H9 (cell line): ENCODE results near the gene NBEA. TPM values are rescaled to one million over a fixed set of nuclear protein-coding genes. Genes with fewer than 3 reads are reported as not detected.

ENCODE experiments used
- DNase-seq: peaks from one replicate; pipeline ENCODE4 v3.0.0-alpha.2; 2017
- H2AFZ ChIP-seq: one replicate; pipeline ENCODE4 v1.6.1; 2013; ENCODE audit warnings: mild to moderate bottlenecking, low read length, control low read depth, moderate library complexity
- H2AK5ac ChIP-seq: 2 replicates; pipeline ENCODE4 v1.6.1; 2013; ENCODE audit warnings: low read length, control low read depth, mixed read lengths; ENCODE audit not compliant: insufficient read length
- H2BK120ac ChIP-seq: one replicate; pipeline ENCODE4 v1.6.1; 2013; ENCODE audit warnings: low read depth, mild to moderate bottlenecking, low read length, control low read depth, inconsistent platforms; ENCODE audit not compliant: poor library complexity, severe bottlenecking
- H2BK12ac ChIP-seq: 2 replicates; pipeline ENCODE4 v1.6.1; 2013; ENCODE audit warnings: low read length, control low read depth, mixed read lengths, low read depth; ENCODE audit not compliant: insufficient read length
- H2BK15ac ChIP-seq: 2 replicates; pipeline ENCODE4 v1.6.1; 2013; ENCODE audit warnings: low read depth, low read length, control low read depth
- H2BK20ac ChIP-seq: one replicate; pipeline ENCODE4 v1.6.1; 2013; ENCODE audit warnings: low read depth, mild to moderate bottlenecking, low read length, control low read depth, inconsistent platforms; ENCODE audit not compliant: poor library complexity, severe bottlenecking
- H2BK5ac ChIP-seq: 2 replicates; pipeline ENCODE4 v1.6.1; 2013; ENCODE audit warnings: low read length, control low read depth, mixed read lengths; ENCODE audit not compliant: insufficient read length
- H3K14ac ChIP-seq: 2 replicates; pipeline ENCODE4 v1.6.1; 2013; ENCODE audit warnings: low read length, control low read depth; ENCODE audit not compliant: insufficient read depth
- H3K18ac ChIP-seq: 2 replicates; pipeline ENCODE4 v1.6.1; 2013; ENCODE audit warnings: low read depth, mild to moderate bottlenecking, mixed read lengths, low read length, control low read depth; ENCODE audit not compliant: insufficient read length
- H3K23ac ChIP-seq: 2 replicates; pipeline ENCODE4 v1.6.1; 2013; ENCODE audit warnings: low read length, control low read depth, mixed read lengths, low read depth; ENCODE audit not compliant: insufficient read length
- H3K23me2 ChIP-seq: 2 replicates; pipeline ENCODE4 v1.6.1; 2013; ENCODE audit warnings: low read depth, mild to moderate bottlenecking, mixed read lengths, low read length, control low read depth; ENCODE audit not compliant: insufficient read length, poor library complexity, severe bottlenecking
- H3K27ac ChIP-seq: 2 replicates; pipeline ENCODE4 v1.5.1; 2013; ENCODE audit warnings: low read length, control low read depth, mixed read lengths, low read depth; ENCODE audit not compliant: insufficient read length
- H3K27me3 ChIP-seq: 2 replicates; pipeline ENCODE4 v1.6.1; 2013; ENCODE audit warnings: low read length, control low read depth, inconsistent platforms; ENCODE audit not compliant: insufficient read depth
- H3K4ac ChIP-seq: 2 replicates; pipeline ENCODE4 v1.6.1; 2013; ENCODE audit warnings: low read depth, mild to moderate bottlenecking, control low read depth, inconsistent platforms, low read length, moderate library complexity
- H3K4me1 ChIP-seq: 2 replicates; pipeline ENCODE4 v1.6.1; 2013; ENCODE audit warnings: low read length, control low read depth, inconsistent platforms; ENCODE audit not compliant: insufficient read depth
- H3K4me2 ChIP-seq: 2 replicates; pipeline ENCODE4 v1.6.1; 2013; ENCODE audit warnings: low read length, control low read depth, mixed read lengths; ENCODE audit not compliant: insufficient read length, insufficient read depth
- H3K56ac ChIP-seq: 2 replicates; pipeline ENCODE4 v1.6.1; 2013; ENCODE audit warnings: low read depth, mild to moderate bottlenecking, mixed read lengths, low read length, control low read depth; ENCODE audit not compliant: insufficient read length
- H3K79me1 ChIP-seq: 2 replicates; pipeline ENCODE4 v1.6.1; 2013; ENCODE audit warnings: low read depth, mild to moderate bottlenecking, moderate library complexity, low read length, control low read depth, inconsistent platforms; ENCODE audit not compliant: insufficient read depth, poor library complexity, severe bottlenecking
- H3K79me2 ChIP-seq: 2 replicates; pipeline ENCODE4 v1.6.1; 2013; ENCODE audit warnings: low read length, control low read depth, inconsistent platforms; ENCODE audit not compliant: insufficient read depth
- H3K9ac ChIP-seq: 2 replicates; pipeline ENCODE4 v1.6.1; 2013; ENCODE audit warnings: low read length, control low read depth, mixed read lengths; ENCODE audit not compliant: insufficient read length; ENCODE audit errors: extremely low read depth
- H3K9me3 ChIP-seq: one replicate; pipeline ENCODE4 v1.6.1; 2013; ENCODE audit warnings: low read depth, low read length, inconsistent platforms; ENCODE audit not compliant: control insufficient read depth
- H3T11ph ChIP-seq: one replicate; pipeline ENCODE4 v1.6.1; 2013; ENCODE audit warnings: mild to moderate bottlenecking, low read length, control low read depth, inconsistent platforms
- H4K20me1 ChIP-seq: one replicate; pipeline ENCODE4 v1.6.1; 2013; ENCODE audit not compliant: control insufficient read depth, insufficient read length, insufficient read depth
- H4K5ac ChIP-seq: 2 replicates; pipeline ENCODE4 v1.6.1; 2013; ENCODE audit warnings: low read depth, mild to moderate bottlenecking, mixed read lengths, low read length, control low read depth; ENCODE audit not compliant: insufficient read length
- H4K8ac ChIP-seq: replicated peaks from 2 replicates; pipeline ENCODE4 v1.6.1; 2013; ENCODE audit warnings: low read length, control low read depth, mixed read lengths, low read depth; ENCODE audit not compliant: insufficient read length
- H4K91ac ChIP-seq: 2 replicates; pipeline ENCODE4 v1.6.1; 2013; ENCODE audit warnings: low read depth, mild to moderate bottlenecking, moderate library complexity, mixed read lengths, low read length, control low read depth; ENCODE audit not compliant: insufficient read length
- H3K27ac Mint-ChIP-seq, 3 experiments: 2 replicates in 2 of 3; 3 replicates in 1 of 3; pipeline ENCODE4 v1.8.0; 2020 to 2021; ENCODE audit warnings: mixed read lengths in 3 of 3, mild to moderate bottlenecking in 1 of 3, moderate library complexity in 1 of 3
- H3K27me3 Mint-ChIP-seq: 2 replicates; pipeline ENCODE4 v1.8.0; 2021; ENCODE audit warnings: low read depth, mild to moderate bottlenecking, moderate library complexity, mixed read lengths
- H3K36me3 Mint-ChIP-seq, 3 experiments: 2 replicates in 2 of 3; 3 replicates in 1 of 3; pipeline ENCODE4 v1.8.0; 2020 to 2021; ENCODE audit warnings: low read depth in 3 of 3, mixed read lengths in 3 of 3; ENCODE audit not compliant: insufficient read depth in 1 of 3
- H3K4me1 Mint-ChIP-seq, 2 experiments: 2 replicates each; pipeline ENCODE4 v1.8.0; 2020; ENCODE audit warnings: mixed read lengths in 2 of 2
- H3K4me3 Mint-ChIP-seq, 2 experiments: 2 replicates in 1 of 2; 3 replicates in 1 of 2; pipeline ENCODE4 v1.8.0; 2020 to 2021; ENCODE audit warnings: mild to moderate bottlenecking in 2 of 2, mixed read lengths in 2 of 2, moderate library complexity in 1 of 2
- H3K9me3 Mint-ChIP-seq, 2 experiments: 2 replicates in 1 of 2; 3 replicates in 1 of 2; pipeline ENCODE4 v1.8.0; 2020; ENCODE audit warnings: mild to moderate bottlenecking in 2 of 2, mixed read lengths in 2 of 2, moderate library complexity in 1 of 2
- CTCF ChIP-seq: fragments of 200-600 bp; sonication (generic); conservative IDR thresholded peaks from 3 replicates; pipeline ENCODE4 v1.8.0; 2021; ENCODE audit warnings: antibody characterized with exemption, mild to moderate bottlenecking
- total RNA-seq: library from RNA; stranded (reverse); gene quantifications from 2 replicates; pipeline ENCODE4 v1.2.1, GENCODE V29; 2021

Gene NBEA
- total RNA-seq, 1 experiment from 2014 or later: 17.3 TPM

DNA sequence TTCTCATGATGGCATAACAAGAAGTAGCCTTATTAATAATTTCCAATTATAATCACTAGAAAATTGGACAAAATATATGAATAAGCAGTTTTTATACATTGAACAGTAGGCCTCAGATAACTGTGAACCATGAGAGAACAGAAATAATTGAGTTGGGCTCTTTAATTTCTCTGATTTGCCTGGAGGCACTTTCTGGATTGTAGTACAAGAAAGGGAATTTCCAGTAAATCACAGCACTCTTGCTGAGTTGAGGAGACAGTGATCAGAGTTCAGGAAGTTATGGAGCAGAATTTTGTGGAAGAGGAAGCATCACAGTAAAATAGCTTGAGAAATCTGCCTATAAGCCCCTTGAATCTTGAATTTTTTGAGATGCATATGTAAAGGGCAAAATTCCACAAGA is 318.2 kb downstream of the NBEA start:
- H3K27ac Mint-ChIP-seq: no peak overlapping the region
- no peak for TF ChIP-seq CTCF

More for the DNA sequence above, 318.2 kb downstream of the NBEA start:
- Histone ChIP-seq H4K8ac (no peak overlapping the region), H2AK5ac (no peak overlapping the region), H3K18ac (no peak overlapping the region), H2BK5ac (no peak overlapping the region), H3K56ac (no peak overlapping the region), H3K27me3 (no peaks in the 10 kb centered on the region), H4K91ac (no peak overlapping the region), H3K23me2 (no peaks in the 10 kb centered on the region), H4K20me1 (no peaks in the 10 kb centered on the region), H3K9me3 (peaks cover 11% of the 10 kb centered on the region), H3K27ac (no peak overlapping the region), H3K79me1 (no peaks in the 10 kb centered on the region), H4K5ac (no peak overlapping the region), H2BK12ac (no peak overlapping the region), H3K4me1 (no peaks in the 10 kb centered on the region), H3K9ac (no peak overlapping the region), H3K23ac (no peak overlapping the region), H2BK120ac (no peak overlapping the region), H2BK15ac (no peak overlapping the region), H3K4ac (no peak overlapping the region), H3K4me2 (no peak overlapping the region), H2BK20ac (no peak overlapping the region), H2AFZ (no peak overlapping the region), H3K79me2 (no peaks in the 10 kb centered on the region), H3K14ac (no peak overlapping the region), H3T11ph (no peak overlapping the region)
- Mint-ChIP-seq H3K36me3 (peaks cover 19 to 39% (median 24%) of the 10 kb centered on the region in 3 experiments), H3K9me3 (peaks cover 17 to 28% of the 10 kb centered on the region in 2 experiments; a peak in 4 of 5 replicates), H3K4me3 (no peak overlapping the region), H3K27me3 (no peaks in the 10 kb centered on the region), H3K4me1 (no peaks in the 10 kb centered on the region)
- DNase-seq: no peak
